K562 (cell line): ENCODE data around the gene TPO. TPM values are rescaled to one million over a fixed set of nuclear protein-coding genes. Genes with fewer than 3 reads are reported as not detected.

Experiments used
- ATAC-seq: fragments of 200-7000 bp; cut with Tn5 transposase; 3 replicates; pipeline ENCODE4 v1.9.1; 2020; ENCODE audit warnings: moderate library complexity
- BruUV-seq: library from RNA; stranded (reverse); fragments of 400-500 nt; replicated peaks from 2 replicates; lab custom pipeline; 2021; lab: Mats Ljungman, UMichigan
- CTCF ChIA-PET: fragments of 300-600 bp; formaldehyde crosslinking; extraction: SDS; loops from one replicate; lab custom pipeline; 2021; ENCODE audit warnings: low intra/inter-chr PET ratio; lab: Yijun Ruan, JAX
- POLR2A ChIA-PET: fragments of 300-600, 350-650 bp; sonication (Branson Sonifier 250); formaldehyde crosslinking; extraction: SDS; loops from one replicate; lab custom pipeline; 2021; ENCODE audit warnings: antibody characterized with exemption, inconsistent platforms; lab: Yijun Ruan, JAX
- DNase-seq, 4 experiments: peaks; one replicate each; pipeline versions ENCODE4 v3.0.0 to v3.0.0-alpha.2; 2011 to 2018; ENCODE audit warnings: low spot score in 3 of 4, mixed read lengths in 3 of 4; ENCODE audit errors: extremely low read depth in 1 of 4
- FAIRE-seq: peaks from 2 replicates; lab custom pipeline; 2011; peaks lifted over from hg19 to GRCh38; lab: Jason Lieb, UNC
- H2AFZ ChIP-seq: 2 replicates; pipeline ENCODE4 v1.6.0; 2011; ENCODE audit warnings: low read depth, low read length, control low read depth, inconsistent platforms
- H3K27ac ChIP-seq: fragments of 200-600 bp; 3 replicates; pipeline ENCODE4 v1.8.0; 2011; ENCODE audit warnings: low read depth, mild to moderate bottlenecking, control low read depth, inconsistent platforms, low read length, moderate library complexity, mixed read lengths; ENCODE audit errors: extremely low read depth
- H3K27me3 ChIP-seq, 2 experiments: fragments of 300-600 bp in 1 of 2; 2 replicates in 1 of 2; 3 replicates in 1 of 2; pipeline versions ENCODE4 v1.6.0 to v1.8.0; 2011; ENCODE audit warnings: inconsistent platforms in 2 of 2, low read length in 2 of 2, mild to moderate bottlenecking in 1 of 2, mixed read lengths in 1 of 2, moderate library complexity in 1 of 2; ENCODE audit not compliant: control insufficient read depth in 2 of 2, insufficient read depth in 2 of 2
- H3K36me3 ChIP-seq: fragments of 300-600 bp; 3 replicates; pipeline ENCODE4 v1.8.0; 2011; ENCODE audit warnings: mild to moderate bottlenecking, low read length, inconsistent platforms; ENCODE audit not compliant: control insufficient read depth, insufficient read depth
- H3K4me1 ChIP-seq, 2 experiments: fragments of 200-600 bp in 1 of 2; replicated peaks in 1 of 2; 2 replicates in 1 of 2; 3 replicates in 1 of 2; pipeline versions ENCODE4 v1.5.1 to v1.8.0; 2011; ENCODE audit warnings: inconsistent platforms in 2 of 2, low read length in 2 of 2, mild to moderate bottlenecking in 1 of 2, mixed read lengths in 1 of 2, moderate library complexity in 1 of 2; ENCODE audit not compliant: control insufficient read depth in 2 of 2, insufficient read depth in 2 of 2
- H3K4me2 ChIP-seq: 2 replicates; pipeline ENCODE4 v1.6.1; 2011; ENCODE audit warnings: low read length, control low read depth, inconsistent platforms, mixed read lengths; ENCODE audit not compliant: insufficient read depth
- H3K4me3 ChIP-seq: fragments of 200-600 bp; sonication (generic), shearing (Covaris generic); 2 replicates; pipeline ENCODE4 v1.5.1; 2016; ENCODE audit warnings: control low read depth, inconsistent platforms
- H3K79me2 ChIP-seq: fragments of 200-600 bp; 3 replicates; pipeline ENCODE4 v1.8.0; 2011; ENCODE audit warnings: low read length, inconsistent platforms; ENCODE audit not compliant: control insufficient read depth, insufficient read depth
- H3K9ac ChIP-seq, 2 experiments: 2 replicates each; pipeline versions ENCODE4 v1.6.0 to v1.6.1; 2011; ENCODE audit warnings: low read depth in 2 of 2, low read length in 2 of 2, control low read depth in 1 of 2, inconsistent platforms in 1 of 2, mild to moderate bottlenecking in 1 of 2, mixed read lengths in 1 of 2; ENCODE audit not compliant: insufficient read depth in 1 of 2
- H3K9me1 ChIP-seq: one replicate; pipeline ENCODE4 v1.6.0; 2011; ENCODE audit warnings: inconsistent platforms, mild to moderate bottlenecking, low read length, moderate library complexity; ENCODE audit not compliant: control insufficient read depth, insufficient read depth
- H3K9me3 ChIP-seq: replicated peaks from 2 replicates; pipeline ENCODE4 v1.5.1; 2011; ENCODE audit warnings: low read depth, low read length, inconsistent platforms; ENCODE audit not compliant: control insufficient read depth, insufficient read depth
- H4K20me1 ChIP-seq: replicated peaks from 2 replicates; pipeline ENCODE4 v1.6.1; 2011; ENCODE audit warnings: low read length, inconsistent platforms, mixed read lengths; ENCODE audit not compliant: control insufficient read depth, insufficient read depth
- EGR1 ChIP-seq: fragments of 450-650 bp; conservative IDR thresholded peaks from 2 replicates; pipeline ENCODE4 v1.6.1; 2017; ENCODE audit warnings: mild to moderate bottlenecking
- EHMT2 ChIP-seq: fragments of 450-650 bp; IDR thresholded peaks from 2 replicates; pipeline ENCODE4 v1.6.1; 2018; ENCODE audit warnings: antibody characterized with exemption
- ILF3 ChIP-seq: fragments of 450-650 bp; IDR thresholded peaks from 2 replicates; pipeline ENCODE4 v1.6.1; 2018; ENCODE audit warnings: antibody characterized with exemption, mild to moderate bottlenecking, moderate library complexity, borderline replicate concordance
- PKNOX1 ChIP-seq: fragments of 450-650 bp; IDR thresholded peaks from 2 replicates; pipeline ENCODE4 v1.6.1; 2016
- PRDM10 ChIP-seq: fragments of 450-650 bp; IDR thresholded peaks from 2 replicates; pipeline ENCODE4 v1.6.1; 2018; ENCODE audit not compliant: partially characterized antibody
- SLC30A9 ChIP-seq: fragments of 250-450 bp; sonication (Bioruptor Pico); IDR thresholded peaks from 2 replicates; pipeline ENCODE4 v1.8.0; 2022; ENCODE audit warnings: mild to moderate bottlenecking, moderate library complexity
- ZNF696 ChIP-seq: fragments of 250-450 bp; sonication (Bioruptor Pico); conservative IDR thresholded peaks from 2 replicates; pipeline ENCODE4 v1.4.0; 2020; ENCODE audit warnings: mild to moderate bottlenecking, moderate library complexity
- WGBS: fragments of 100-300 bp; shearing (Covaris generic); methylation state at CpG from one replicate; pipeline ENCODE4 v1.1.6; 2016; ENCODE audit warnings: low coverage, mixed read lengths; ENCODE audit not compliant: insufficient coverage; ENCODE audit errors: missing lambda C conversion rate; 5-methylcytosine and 5-hydroxymethylcytosine counted together
- in situ Hi-C: fragments of 300-500 bp; cut with MboI; formaldehyde crosslinking; loops from 4 replicates; pipeline ENCODE4 v1.15.0; 2018; ENCODE audit warnings: inconsistent platforms, mixed read lengths
- intact Hi-C: fragments of 100-400 bp; cut with micrococcal nuclease; formaldehyde crosslinking; loops from 2 replicates; pipeline ENCODE4 v1.14.2; 2022
- polyA plus RNA-seq, 8 experiments: library from polyadenylated mRNA; depleted of rRNA in 4 of 8; stranded (reverse) in 5 of 8; unstranded in 3 of 8; fragments of >200 nt; fragmentation: Nextera tagmentation in 2 of 8; fragmentation: Illumina TruSeq in 1 of 8; extraction: Ambion mirVana in 2 of 8; extraction: Trizol in 1 of 8; gene quantifications; 2 replicates each; pipeline versions ENCODE4 v1.2.1 to v1.2.3, GENCODE V29; 2011 to 2014; ENCODE audit warnings: inconsistent platforms in 1 of 8, missing spikeins in 1 of 8
- total RNA-seq, 7 experiments: library from RNA; depleted of rRNA in 6 of 7; stranded (reverse); fragments of >200 nt in 6 of 7; fragmentation: Illumina TruSeq in 2 of 7; extraction: Trizol in 2 of 7; gene quantifications; 2 replicates each; pipeline versions ENCODE4 v1.2.1 to v1.2.3, GENCODE V29; 2011 to 2021; ENCODE audit warnings: low replicate concordance in 1 of 7

The TPO gene
- total and polyA plus RNA-seq, 9 of the 15 experiments (the other 6 are each of a cell fraction or from before 2014, with no cell fraction given): not detected

- TF ChIP-seq PKNOX1: no peak
- TF ChIP-seq ILF3: no peak
- no peak for TF ChIP-seq SLC30A9
- TF ChIP-seq EGR1: no peak
- no peak for TF ChIP-seq ZNF696 (CRISPR knock-in tag)
- no peak for TF ChIP-seq PRDM10
- TF ChIP-seq EHMT2: no peak
- ATAC-seq (no peak), DNase-seq (no peak), FAIRE-seq (no peak)
- no peak overlapping the region for H2AFZ ChIP-seq
- H3K9ac ChIP-seq: no peak overlapping the region
- ChIA-PET POLR2A (no interaction called here), CTCF (no interaction called here)
- peaks cover 7 to 40% of the 10 kb centered on the region in 2 experiments; a peak in 4 of 5 replicates for H3K27me3 ChIP-seq
- no peaks in the 10 kb centered on the region for H3K79me2 ChIP-seq
- H4K20me1 ChIP-seq: no peaks in the 10 kb centered on the region
- in situ Hi-C loops (no loop called here), intact Hi-C loops (no loop called here)
- 0% methylated on average over 19 of the region's 22 CpGs for WGBS
- no TSS peak for BruUV-seq
- no peak overlapping the region for H3K4me3 ChIP-seq
- no peaks in the 10 kb centered on the region for H3K9me3 ChIP-seq
- H3K4me1 ChIP-seq: no peaks in the 10 kb centered on the region
- no peak overlapping the region for H3K4me2 ChIP-seq
- no peaks in the 10 kb centered on the region for H3K9me1 ChIP-seq
- no peaks in the 10 kb centered on the region for H3K36me3 ChIP-seq
- H3K27ac ChIP-seq: no peak overlapping the region
Observed at GRCh38 chr2:1582891-1583341, 169.7 kb downstream of the TPO start.
